Measurements from ENCODE around the gene GULP1.

Gene GULP1

DNA sequence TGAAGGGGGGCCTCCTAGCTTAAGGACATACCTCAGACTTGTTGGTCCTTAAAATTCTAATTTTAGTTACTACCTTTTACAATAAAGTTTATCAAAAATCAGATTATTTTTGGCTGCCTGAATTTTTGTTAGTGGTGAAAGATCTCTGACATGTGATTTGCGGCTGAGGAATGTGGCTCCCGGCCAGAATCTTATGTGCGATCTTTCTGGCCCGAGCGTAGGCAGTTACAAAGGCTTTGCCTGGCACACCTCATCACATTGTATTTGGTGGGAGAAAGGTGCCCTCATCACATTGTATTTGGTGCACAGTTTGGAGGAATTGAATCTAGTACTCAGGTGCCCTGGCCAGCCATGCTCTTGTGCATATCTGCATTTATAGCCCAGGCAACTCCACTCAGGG is 289.1 kb downstream of the GULP1 start:
- H3K27ac ChIP-seq: no peak overlapping the region
- no peak for TF ChIP-seq CTCF (conservative IDR thresholded peaks at IDR 0.05)

- TF ChIP-seq CTCF (conservative IDR thresholded peaks at IDR 0.05): no peak
- no peak overlapping the region for H3K27ac ChIP-seq
Observed at GRCh38 chr2:188582211-188582610, 290.5 kb downstream of the GULP1 start.

DNA sequence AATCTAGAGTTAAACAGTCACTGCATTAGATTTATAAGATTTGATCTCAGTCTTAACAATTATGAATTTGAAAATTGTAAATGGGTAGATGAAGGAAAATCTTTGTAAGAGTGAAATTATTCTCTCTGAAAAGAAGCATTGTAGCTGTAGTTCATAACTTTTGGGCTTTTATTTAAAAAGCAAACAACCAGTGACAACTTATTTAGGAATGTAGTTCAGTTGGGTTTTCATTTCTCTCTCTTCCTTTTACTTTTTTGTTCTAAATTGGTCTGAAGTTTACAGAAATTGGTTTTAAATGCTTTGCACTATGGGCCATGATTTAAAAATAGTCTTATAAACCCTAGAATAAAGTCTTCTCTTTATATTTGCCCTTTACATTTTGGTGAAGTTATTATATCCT is 296.6 kb downstream of the GULP1 start:
- no peak for TF ChIP-seq CTCF (conservative IDR thresholded peaks at IDR 0.05)
- no peak overlapping the region for H3K27ac ChIP-seq

DNA sequence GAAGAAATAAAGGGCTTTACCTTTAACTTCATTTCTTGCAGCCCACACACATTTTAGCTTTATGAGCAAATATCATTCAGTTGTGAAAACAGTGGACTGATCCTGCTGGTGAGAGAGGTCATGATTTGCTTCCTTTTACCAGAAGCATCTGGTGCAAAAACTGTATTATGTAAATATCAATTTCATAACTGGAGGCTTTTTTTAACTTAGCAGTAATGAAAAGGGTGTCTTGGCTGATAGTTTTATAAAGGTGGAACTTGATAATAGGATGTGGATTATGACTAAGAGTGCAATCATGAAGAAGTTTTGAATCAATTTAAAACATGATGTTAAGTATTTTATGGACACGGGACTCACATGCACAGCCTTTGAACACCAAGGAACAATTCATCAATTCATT is 304.4 kb downstream of the GULP1 start:
- TF ChIP-seq CTCF (conservative IDR thresholded peaks at IDR 0.05): no peak
- peak overlapping the region; percentile 33; the same call in 1 of the 2 replicates for H3K27ac ChIP-seq

- no peak for TF ChIP-seq CTCF (conservative IDR thresholded peaks at IDR 0.05)
- no peak overlapping the region for H3K27ac ChIP-seq
Observed at GRCh38 chr2:188598551-188598950, 306.9 kb downstream of the GULP1 start.

GRCh38 chr2:188599140-188599539 is 307.5 kb downstream of the GULP1 start:
- no peak overlapping the region for H3K27ac ChIP-seq
- no peak for TF ChIP-seq CTCF (conservative IDR thresholded peaks at IDR 0.05)

DNA sequence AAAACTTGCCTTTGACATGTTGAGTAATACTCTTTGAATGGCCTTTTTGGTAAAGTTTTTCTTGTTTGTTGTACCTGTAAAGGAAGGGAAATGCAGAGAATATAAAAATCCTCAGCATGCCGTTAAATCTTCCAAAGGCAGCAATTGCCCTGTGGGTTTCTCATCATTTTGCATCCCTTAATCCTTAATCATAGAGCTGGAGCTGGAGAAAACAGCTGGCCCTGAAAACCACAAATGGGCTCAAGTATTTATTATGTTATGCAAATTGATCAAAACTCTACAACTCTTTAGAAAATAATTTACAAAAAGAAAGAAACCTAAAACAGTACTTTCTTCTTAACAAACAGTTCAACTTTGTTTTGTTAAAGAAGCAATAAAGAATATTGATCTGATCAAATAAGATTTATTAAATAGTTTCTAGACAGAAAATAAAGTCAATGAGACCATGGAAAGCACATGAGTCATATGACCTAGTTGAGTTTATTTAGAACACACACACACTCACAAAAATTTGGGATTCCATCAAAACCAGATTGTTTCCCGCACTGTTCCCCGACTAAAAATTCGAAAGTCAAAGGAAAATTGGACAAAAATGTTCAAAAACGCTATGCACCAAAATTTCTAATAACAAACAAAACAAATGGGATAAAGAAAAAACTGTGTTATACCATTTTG is 309.0 kb downstream of the GULP1 start:
- no peak overlapping the region for H3K27ac ChIP-seq
- TF ChIP-seq CTCF (conservative IDR thresholded peaks at IDR 0.05): no peak
